Measurements from ENCODE around the gene RANBP17.
"Not testable (repeated sequence)": the region's sequence is repeated elsewhere in the genome, so short reads cannot be mapped to it uniquely, and the experiment has no call there.

RANBP17 gene

GRCh38 chr5:171295299-171295698 lies 433.5 kb downstream of the RANBP17 start:
- Histone ChIP-seq H3K9me3 (ENCODE audit: insufficient read depth, low read length) (no peaks in the 10 kb centered on the region), H3K4me1 (ENCODE audit: low read length) (no peaks in the 10 kb centered on the region)

DNA sequence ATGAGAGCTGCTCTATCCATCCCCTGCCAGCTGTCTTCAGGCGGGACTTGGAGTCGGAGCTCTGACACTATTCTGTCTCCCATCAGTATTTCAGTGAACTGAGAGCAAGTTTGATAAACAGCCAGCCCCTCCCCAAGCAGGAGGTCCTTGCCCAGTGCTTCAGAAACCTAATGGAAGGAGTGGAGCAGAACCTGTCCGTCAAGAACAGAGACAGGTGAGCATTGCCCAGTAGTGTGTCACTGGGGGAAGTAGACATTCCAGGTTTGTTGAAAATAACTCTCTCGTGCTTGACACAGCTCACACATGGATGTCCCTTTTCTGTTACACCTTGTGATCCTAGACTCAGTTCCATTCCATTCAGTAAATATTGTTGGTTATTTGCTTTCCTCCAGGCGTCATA lies 434.0 kb downstream of the RANBP17 start:
- Histone ChIP-seq H3K9me3 (ENCODE audit: insufficient read depth, low read length) (no peaks in the 10 kb centered on the region), H3K79me2 (ENCODE audit: low read length) (no peaks in the 10 kb centered on the region), H3K27ac (ENCODE audit: low read length) (no peak overlapping the region), H3K4me3 (ENCODE audit: low read length) (no peak overlapping the region), H3K4me2 (ENCODE audit: low read length) (no peak overlapping the region), H3K9ac (ENCODE audit: low read length) (no peak overlapping the region), H3K36me3 (replicated peaks; ENCODE audit: low read depth, low read length) (no peaks in the 10 kb centered on the region), H4K20me1 (ENCODE audit: insufficient read depth, low read length) (no peaks in the 10 kb centered on the region), H3K4me1 (ENCODE audit: low read length) (no peaks in the 10 kb centered on the region), H2AFZ (ENCODE audit: low read depth, low read length) (no peak overlapping the region), H3K27me3 (ENCODE audit: low read depth, low read length) (peaks cover 38% of the 10 kb centered on the region)
- no peak for TF ChIP-seq EZH2phosphoT487 (IDR thresholded peaks at IDR 0.05; ENCODE audit: low read depth)
- no peak for TF ChIP-seq CTCF (IDR thresholded peaks at IDR 0.05; ENCODE audit: low read depth, low read length)

More at GRCh38 chr5:171295299-171295698, 433.5 kb downstream of the RANBP17 start:
- no peak overlapping the region for H3K27ac ChIP-seq (ENCODE audit: low read length)
- TF ChIP-seq EZH2phosphoT487 (IDR thresholded peaks at IDR 0.05; ENCODE audit: low read depth) (no peak), CTCF (IDR thresholded peaks at IDR 0.05; ENCODE audit: low read depth, low read length) (no peak)
- no peak overlapping the region for H3K4me2 ChIP-seq (ENCODE audit: low read length)
- H4K20me1 ChIP-seq (ENCODE audit: insufficient read depth, low read length), result no peaks in the 10 kb centered on the region
- H2AFZ ChIP-seq (ENCODE audit: low read depth, low read length), result no peak overlapping the region
- H3K27me3 ChIP-seq (ENCODE audit: low read depth, low read length), result peaks cover 38% of the 10 kb centered on the region
- H3K4me3 ChIP-seq (ENCODE audit: low read length), result no peak overlapping the region
- H3K79me2 ChIP-seq (ENCODE audit: low read length), result no peaks in the 10 kb centered on the region
- no peak overlapping the region for H3K9ac ChIP-seq (ENCODE audit: low read length)
- no peaks in the 10 kb centered on the region for H3K36me3 ChIP-seq (replicated peaks; ENCODE audit: low read depth, low read length)

- peaks cover 22% of the 10 kb centered on the region for H3K27me3 ChIP-seq (ENCODE audit: low read depth, low read length)
- H3K9ac ChIP-seq (ENCODE audit: low read length); H3K27ac ChIP-seq (ENCODE audit: low read length); H3K36me3 ChIP-seq (replicated peaks; ENCODE audit: low read depth, low read length); H3K4me2 ChIP-seq (ENCODE audit: low read length); H3K9me3 ChIP-seq (ENCODE audit: insufficient read depth, low read length); H3K4me3 ChIP-seq (ENCODE audit: low read length); H4K20me1 ChIP-seq (ENCODE audit: insufficient read depth, low read length); H3K79me2 ChIP-seq (ENCODE audit: low read length); H2AFZ ChIP-seq (ENCODE audit: low read depth, low read length); H3K4me1 ChIP-seq (ENCODE audit: low read length): not testable (repeated sequence)
Observed at GRCh38 chr5:171297941-171298340, 436.1 kb downstream of the RANBP17 start.

GRCh38 chr5:171299228-171299627 lies 437.4 kb downstream of the RANBP17 start:
- Histone ChIP-seq H3K27me3 (ENCODE audit: low read depth, low read length) (peaks cover 28% of the 10 kb centered on the region), H3K9me3 (ENCODE audit: insufficient read depth, low read length) (no peaks in the 10 kb centered on the region), H3K4me1 (ENCODE audit: low read length) (no peaks in the 10 kb centered on the region), H3K36me3 (replicated peaks; ENCODE audit: low read depth, low read length) (no peaks in the 10 kb centered on the region), H3K79me2 (ENCODE audit: low read length) (no peaks in the 10 kb centered on the region), H3K27ac (ENCODE audit: low read length) (no peak overlapping the region), H3K4me2 (ENCODE audit: low read length) (no peak overlapping the region), H4K20me1 (ENCODE audit: insufficient read depth, low read length) (no peaks in the 10 kb centered on the region), H3K4me3 (ENCODE audit: low read length) (no peak overlapping the region), H3K9ac (ENCODE audit: low read length) (no peak overlapping the region), H2AFZ (ENCODE audit: low read depth, low read length) (no peak overlapping the region)
- TF ChIP-seq EZH2phosphoT487 (IDR thresholded peaks at IDR 0.05; ENCODE audit: low read depth), result no peak
- TF ChIP-seq CTCF (IDR thresholded peaks at IDR 0.05; ENCODE audit: low read depth, low read length), result no peak

DNA sequence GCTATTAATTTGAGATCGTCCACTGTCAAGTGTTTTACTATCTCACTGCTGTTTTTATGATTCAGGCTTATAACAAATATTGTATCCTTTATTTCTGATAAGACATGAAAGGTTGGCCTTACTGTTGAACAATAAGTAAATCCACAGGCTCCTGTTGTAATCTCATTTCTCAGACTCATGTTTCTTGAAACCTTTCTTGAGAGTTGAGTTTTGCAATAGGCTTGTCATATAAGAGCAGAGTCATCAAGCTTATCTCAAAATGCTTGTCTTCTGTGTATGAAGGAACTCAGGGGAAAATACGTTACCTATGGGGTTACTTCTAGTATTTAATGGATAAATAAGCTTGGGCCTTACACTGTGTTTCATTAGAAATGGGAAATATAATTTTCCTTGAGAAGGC lies 438.0 kb downstream of the RANBP17 start:
- Histone ChIP-seq H3K27me3 (ENCODE audit: low read depth, low read length) (peaks cover 28% of the 10 kb centered on the region), H3K4me1 (ENCODE audit: low read length) (no peaks in the 10 kb centered on the region), H4K20me1 (ENCODE audit: insufficient read depth, low read length) (no peaks in the 10 kb centered on the region), H3K4me3 (ENCODE audit: low read length) (no peak overlapping the region), H3K4me2 (ENCODE audit: low read length) (no peak overlapping the region), H3K9ac (ENCODE audit: low read length) (no peak overlapping the region), H3K27ac (ENCODE audit: low read length) (no peak overlapping the region), H2AFZ (ENCODE audit: low read depth, low read length) (no peak overlapping the region), H3K36me3 (replicated peaks; ENCODE audit: low read depth, low read length) (no peaks in the 10 kb centered on the region), H3K79me2 (ENCODE audit: low read length) (no peaks in the 10 kb centered on the region), H3K9me3 (ENCODE audit: insufficient read depth, low read length) (no peaks in the 10 kb centered on the region)
- no peak for TF ChIP-seq CTCF (IDR thresholded peaks at IDR 0.05; ENCODE audit: low read depth, low read length)
- no peak for TF ChIP-seq EZH2phosphoT487 (IDR thresholded peaks at IDR 0.05; ENCODE audit: low read depth)

Data from OCI-LY3 (cell line).